Kidney epithelial cell (primary cell): ENCODE results near the gene LARGE1. TPM values are rescaled to one million over a fixed set of nuclear protein-coding genes. Genes with fewer than 3 reads are reported as not detected.

Source experiments
- DNase-seq: peaks from one replicate; pipeline ENCODE4 v3.0.0-alpha.2; 2010; ENCODE audit warnings: low read depth
- H3K27me3 ChIP-seq: 2 replicates; pipeline ENCODE4 v1.6.0; 2011; ENCODE audit warnings: low read length; ENCODE audit not compliant: control insufficient read depth, insufficient read depth
- H3K36me3 ChIP-seq: 2 replicates; pipeline ENCODE4 v1.5.1; 2011; ENCODE audit warnings: low read length; ENCODE audit not compliant: control insufficient read depth, insufficient read depth
- H3K4me3 ChIP-seq: 2 replicates; pipeline ENCODE4 v1.5.1; 2011; ENCODE audit warnings: low read depth, mild to moderate bottlenecking, control low read depth, low read length
- total RNA-seq: library from RNA; depleted of rRNA; stranded (reverse); fragments of >200 nt; gene quantifications from 2 replicates; pipeline ENCODE4 v1.2.3, GENCODE V29; 2015
- TF ChIP-seq, protein P1 (sequence below): IDR thresholded peaks from 2 replicates; pipeline ENCODE4 v1.5.1; 2011; ENCODE audit warnings: mild to moderate bottlenecking, moderate library complexity, low read length, control low read depth, inconsistent platforms; ENCODE audit not compliant: insufficient read depth, poor library complexity, severe bottlenecking

Gene LARGE1
- total RNA-seq, 1 donor from 2014 or later, result 17.8 TPM

GRCh38 chr22:33261699-33262098 lies 658.6 kb downstream of the LARGE1 start:
- no peak overlapping the region for H3K4me3 ChIP-seq
- no peak for DNase-seq
- no peaks in the 10 kb centered on the region for H3K36me3 ChIP-seq
- TF ChIP-seq, protein P1, sequence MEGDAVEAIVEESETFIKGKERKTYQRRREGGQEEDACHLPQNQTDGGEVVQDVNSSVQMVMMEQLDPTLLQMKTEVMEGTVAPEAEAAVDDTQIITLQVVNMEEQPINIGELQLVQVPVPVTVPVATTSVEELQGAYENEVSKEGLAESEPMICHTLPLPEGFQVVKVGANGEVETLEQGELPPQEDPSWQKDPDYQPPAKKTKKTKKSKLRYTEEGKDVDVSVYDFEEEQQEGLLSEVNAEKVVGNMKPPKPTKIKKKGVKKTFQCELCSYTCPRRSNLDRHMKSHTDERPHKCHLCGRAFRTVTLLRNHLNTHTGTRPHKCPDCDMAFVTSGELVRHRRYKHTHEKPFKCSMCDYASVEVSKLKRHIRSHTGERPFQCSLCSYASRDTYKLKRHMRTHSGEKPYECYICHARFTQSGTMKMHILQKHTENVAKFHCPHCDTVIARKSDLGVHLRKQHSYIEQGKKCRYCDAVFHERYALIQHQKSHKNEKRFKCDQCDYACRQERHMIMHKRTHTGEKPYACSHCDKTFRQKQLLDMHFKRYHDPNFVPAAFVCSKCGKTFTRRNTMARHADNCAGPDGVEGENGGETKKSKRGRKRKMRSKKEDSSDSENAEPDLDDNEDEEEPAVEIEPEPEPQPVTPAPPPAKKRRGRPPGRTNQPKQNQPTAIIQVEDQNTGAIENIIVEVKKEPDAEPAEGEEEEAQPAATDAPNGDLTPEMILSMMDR, result no peak
- H3K27me3 ChIP-seq, result peaks cover 5% of the 10 kb centered on the region

DNA sequence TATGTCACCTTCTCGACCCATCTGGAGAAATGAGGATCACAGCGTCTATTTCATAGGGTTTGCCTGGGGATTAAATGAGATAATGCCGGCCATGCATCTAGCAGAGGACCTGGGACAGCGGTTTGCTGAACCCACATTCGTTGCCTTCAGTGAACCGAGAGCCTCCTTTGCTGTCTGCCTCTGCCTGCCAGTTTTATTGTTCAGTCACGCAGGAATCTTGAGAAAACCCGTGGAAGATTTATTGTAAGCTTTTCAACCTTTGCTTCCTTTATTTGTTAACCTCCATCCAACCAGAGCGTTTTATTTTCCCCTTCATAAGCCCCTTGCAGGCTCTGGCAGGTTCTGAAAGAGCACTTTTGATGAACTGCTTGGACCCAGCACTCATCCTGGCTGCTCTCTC lies 659.8 kb downstream of the LARGE1 start:
- TF ChIP-seq, protein P1, result no peak
- H3K36me3 ChIP-seq, result no peaks in the 10 kb centered on the region
- no peak for DNase-seq
- no peak overlapping the region for H3K4me3 ChIP-seq
- H3K27me3 ChIP-seq, result peaks cover 5% of the 10 kb centered on the region

- no peaks in the 10 kb centered on the region for H3K36me3 ChIP-seq
- DNase-seq, result no peak
- H3K4me3 ChIP-seq, result no peak overlapping the region
- TF ChIP-seq, protein P1, result no peak
- peaks cover 4% of the 10 kb centered on the region for H3K27me3 ChIP-seq
Observed at GRCh38 chr22:33255791-33256190, 664.5 kb downstream of the LARGE1 start.

DNA sequence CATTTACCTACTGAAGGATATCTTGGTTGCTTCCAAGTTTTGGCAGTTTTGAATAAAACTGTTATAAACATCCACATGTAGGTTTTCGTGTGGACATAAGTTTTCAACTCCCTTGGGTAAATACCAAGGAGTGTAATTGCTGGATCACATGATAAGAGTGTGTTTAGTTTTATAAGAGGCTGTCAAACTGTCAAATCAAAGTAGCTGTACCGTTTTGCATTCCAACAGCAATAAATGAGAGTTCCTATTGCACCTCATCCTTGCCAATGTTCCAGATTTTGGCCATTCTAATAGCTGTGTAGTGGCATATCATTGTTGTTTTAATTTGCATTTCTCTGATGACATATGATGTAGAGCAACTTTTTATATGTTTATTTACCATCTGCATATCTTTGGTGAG lies 671.3 kb downstream of the LARGE1 start:
- DNase-seq, result no peak
- TF ChIP-seq, protein P1, result no peak
- Histone ChIP-seq H3K27me3 (no peaks in the 10 kb centered on the region), H3K36me3 (no peaks in the 10 kb centered on the region), H3K4me3 (no peak overlapping the region)

DNA sequence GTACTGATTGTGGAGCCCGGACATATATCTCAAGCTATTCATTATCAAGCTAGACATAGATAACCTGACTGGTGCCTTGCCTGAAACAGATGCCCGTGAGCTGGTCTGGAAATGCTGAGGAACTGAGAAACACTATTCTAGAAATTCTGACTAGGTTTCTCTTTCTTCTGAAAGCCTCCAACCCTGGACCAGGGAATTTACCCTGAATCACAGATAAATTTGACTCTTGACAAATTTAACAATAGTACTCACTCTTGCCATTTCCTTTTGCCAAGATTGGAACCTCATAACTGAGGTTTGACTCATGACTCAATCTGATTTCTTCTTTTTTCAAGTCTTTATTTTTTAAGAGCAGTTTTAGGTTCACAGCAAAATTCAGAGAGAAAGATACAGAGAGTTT lies 672.5 kb downstream of the LARGE1 start:
- H3K27me3 ChIP-seq, result no peaks in the 10 kb centered on the region
- H3K36me3 ChIP-seq, result no peaks in the 10 kb centered on the region
- TF ChIP-seq, protein P1, result no peak
- no peak overlapping the region for H3K4me3 ChIP-seq
- no peak for DNase-seq

DNA sequence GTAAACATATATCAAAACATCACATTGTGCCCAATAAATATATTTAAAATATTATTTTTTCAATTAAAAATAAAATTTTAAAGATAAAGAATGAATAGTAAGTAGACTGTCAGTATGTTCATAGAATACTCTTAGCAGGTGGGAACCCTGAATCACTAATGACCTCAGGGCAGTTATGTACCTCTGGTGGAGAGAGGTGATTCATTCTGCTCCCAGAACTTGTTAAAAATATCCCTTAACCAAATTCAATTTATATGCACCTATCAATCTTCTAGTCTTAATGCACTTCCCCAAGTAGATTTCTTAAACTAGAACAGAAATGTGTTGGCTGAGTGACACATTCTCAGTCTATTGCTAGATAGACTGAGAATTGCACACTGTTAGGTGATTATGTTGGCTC lies 678.2 kb downstream of the LARGE1 start:
- H3K4me3 ChIP-seq, result no peak overlapping the region
- TF ChIP-seq, protein P1, result no peak
- DNase-seq, result no peak
- H3K27me3 ChIP-seq, result no peaks in the 10 kb centered on the region
- H3K36me3 ChIP-seq, result no peaks in the 10 kb centered on the region
